ENCODE data around the gene ZNF574. TPM values are rescaled to one million over a fixed set of nuclear protein-coding genes. Genes with fewer than 3 reads are reported as not detected.
"Not testable (repeated sequence)": the region's sequence is repeated elsewhere in the genome, so short reads cannot be mapped to it uniquely, and the experiment has no call there.

The ZNF574 gene, protein sequence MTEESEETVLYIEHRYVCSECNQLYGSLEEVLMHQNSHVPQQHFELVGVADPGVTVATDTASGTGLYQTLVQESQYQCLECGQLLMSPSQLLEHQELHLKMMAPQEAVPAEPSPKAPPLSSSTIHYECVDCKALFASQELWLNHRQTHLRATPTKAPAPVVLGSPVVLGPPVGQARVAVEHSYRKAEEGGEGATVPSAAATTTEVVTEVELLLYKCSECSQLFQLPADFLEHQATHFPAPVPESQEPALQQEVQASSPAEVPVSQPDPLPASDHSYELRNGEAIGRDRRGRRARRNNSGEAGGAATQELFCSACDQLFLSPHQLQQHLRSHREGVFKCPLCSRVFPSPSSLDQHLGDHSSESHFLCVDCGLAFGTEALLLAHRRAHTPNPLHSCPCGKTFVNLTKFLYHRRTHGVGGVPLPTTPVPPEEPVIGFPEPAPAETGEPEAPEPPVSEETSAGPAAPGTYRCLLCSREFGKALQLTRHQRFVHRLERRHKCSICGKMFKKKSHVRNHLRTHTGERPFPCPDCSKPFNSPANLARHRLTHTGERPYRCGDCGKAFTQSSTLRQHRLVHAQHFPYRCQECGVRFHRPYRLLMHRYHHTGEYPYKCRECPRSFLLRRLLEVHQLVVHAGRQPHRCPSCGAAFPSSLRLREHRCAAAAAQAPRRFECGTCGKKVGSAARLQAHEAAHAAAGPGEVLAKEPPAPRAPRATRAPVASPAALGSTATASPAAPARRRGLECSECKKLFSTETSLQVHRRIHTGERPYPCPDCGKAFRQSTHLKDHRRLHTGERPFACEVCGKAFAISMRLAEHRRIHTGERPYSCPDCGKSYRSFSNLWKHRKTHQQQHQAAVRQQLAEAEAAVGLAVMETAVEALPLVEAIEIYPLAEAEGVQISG
- polyA plus RNA-seq (2012; ENCODE audit: insufficient read depth, insufficient read length): 15.0 TPM

DNA sequence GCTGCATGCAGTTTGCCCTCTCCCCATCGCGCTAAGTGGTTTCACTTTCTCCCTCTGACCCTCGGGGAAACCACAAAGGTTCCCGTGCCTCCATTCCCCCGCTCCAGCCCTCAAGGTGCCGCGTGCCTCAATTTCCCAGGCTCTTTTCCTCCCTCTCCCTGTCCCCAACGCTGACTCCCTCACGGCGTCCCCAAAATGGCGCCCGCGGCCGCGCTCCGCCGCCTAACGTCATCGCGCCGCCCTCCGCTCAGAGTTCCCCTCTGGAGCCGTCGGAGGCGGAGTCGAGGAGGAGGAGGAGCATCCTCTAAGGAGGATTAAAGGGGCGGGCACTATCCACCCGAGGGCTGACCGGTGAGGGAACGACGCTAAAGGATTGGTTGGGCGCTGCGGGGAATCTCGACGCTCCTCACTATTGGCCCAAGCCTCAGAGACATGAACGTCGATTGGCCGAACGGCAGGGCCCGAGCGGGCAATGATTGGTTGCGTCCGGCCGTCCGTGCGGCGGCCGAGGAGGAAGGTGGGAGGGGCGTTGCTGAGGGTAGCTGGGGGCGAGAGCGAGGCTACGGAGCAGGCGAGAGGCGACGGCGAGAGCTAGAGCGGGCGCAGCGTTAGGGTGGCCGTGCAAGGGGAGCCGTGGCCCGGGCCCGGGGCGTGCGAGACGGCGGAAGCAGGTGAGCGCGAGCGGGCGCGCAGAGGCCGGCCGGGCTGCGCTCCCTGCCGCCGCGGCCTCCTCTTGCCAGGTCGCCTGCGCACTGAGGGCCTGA lies at the start of gene ZNF574:
Gene ZNF574 (plus strand): TSS at position 551 of the 764 bp plus-strand sequence. CDS start 2,441 bp downstream, outside the sequence.
- H3K4me3 ChIP-seq (ENCODE audit: low read length): peak within 1 kb of the TSS; percentile 67
- peak; percentile 99 for DNase-seq (ENCODE audit: low read depth, low spot score)

DNA sequence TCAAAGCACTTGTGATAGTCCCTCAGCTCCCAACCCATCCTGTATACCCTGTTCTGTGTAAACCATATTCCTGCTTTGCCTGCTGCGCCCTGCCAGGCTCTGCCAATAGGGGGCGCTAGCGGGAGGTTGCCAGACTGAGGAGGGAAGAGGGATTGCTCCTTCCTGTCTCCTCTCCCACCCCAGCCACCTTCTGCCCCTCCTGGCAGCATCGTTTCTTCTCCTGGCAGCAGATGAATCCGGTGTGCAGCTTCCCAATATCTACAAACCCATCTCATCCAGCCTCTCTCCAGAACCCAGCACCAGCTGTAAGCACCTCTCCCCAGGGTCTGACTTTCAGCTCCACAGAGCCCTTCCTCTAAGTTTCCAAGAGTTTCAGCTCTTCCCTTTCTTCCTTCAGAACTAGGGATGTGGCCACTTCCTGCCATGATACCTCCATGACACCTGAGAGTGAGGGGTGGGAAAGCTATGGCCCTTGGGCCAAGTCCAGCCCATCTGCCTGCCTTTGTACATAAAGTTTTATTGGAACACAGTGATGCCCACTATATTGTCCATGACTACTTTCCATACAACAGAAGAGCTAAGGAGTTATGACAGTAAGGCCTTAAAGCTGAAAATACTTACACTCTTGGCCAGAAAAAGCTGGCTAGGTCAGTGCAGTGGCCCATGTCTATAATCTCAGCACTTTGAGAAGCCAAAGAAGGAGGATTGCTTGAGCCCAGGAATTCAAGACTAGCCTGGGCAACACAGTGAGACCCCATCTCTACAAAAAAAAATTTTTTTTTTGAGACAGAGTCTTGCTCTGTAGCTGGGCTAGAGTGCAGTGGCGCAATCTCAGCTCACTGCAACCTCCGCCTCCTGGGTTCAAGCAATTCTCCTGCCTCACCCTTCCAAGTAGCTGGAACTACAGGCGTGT lies 47.4 kb upstream of the ZNF574 start:
- peak; percentile 14 for DNase-seq (ENCODE audit: low read depth, low spot score)
- no peak overlapping the region for H3K4me3 ChIP-seq (ENCODE audit: low read length)

DNA sequence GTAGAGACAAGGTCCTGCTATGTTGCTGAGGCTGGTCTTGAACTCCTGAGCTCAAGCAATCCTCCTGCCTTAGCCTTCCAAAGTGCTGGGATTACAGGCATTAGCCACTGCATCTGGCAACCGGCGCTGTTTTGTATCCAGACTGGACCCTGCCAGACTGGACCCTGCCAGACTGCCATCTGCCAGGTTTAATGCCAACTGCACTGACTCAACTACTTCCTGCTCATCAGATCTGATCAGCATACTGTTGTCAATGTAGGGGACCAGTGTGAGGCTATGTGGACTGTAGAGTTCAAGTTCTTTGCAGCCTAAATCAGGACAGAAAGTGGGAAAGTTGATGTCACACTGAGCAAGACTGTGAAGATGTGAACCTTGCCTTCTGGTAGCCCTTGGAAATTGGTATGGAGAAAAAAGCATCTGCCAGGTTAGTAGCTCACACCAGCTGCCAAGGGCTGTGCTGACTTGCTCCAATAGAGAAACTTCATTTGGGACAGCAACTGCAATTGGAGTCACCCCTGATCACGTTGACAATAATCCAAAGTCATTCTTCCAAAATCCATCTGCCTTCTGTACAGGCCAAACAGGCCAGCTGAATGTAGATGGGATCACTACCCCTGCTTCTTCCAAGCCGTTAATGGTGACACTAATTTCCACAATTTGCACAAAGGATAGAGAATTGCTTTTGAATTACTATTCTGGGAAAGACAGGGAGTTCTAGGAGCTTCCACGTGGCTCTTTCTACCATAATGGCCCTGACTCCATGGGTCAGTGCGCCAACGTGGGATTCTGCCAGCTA lies 45.1 kb upstream of the ZNF574 start:
- H3K4me3 ChIP-seq (ENCODE audit: low read length): no peak overlapping the region
- no peak for DNase-seq (ENCODE audit: low read depth, low spot score)

DNA sequence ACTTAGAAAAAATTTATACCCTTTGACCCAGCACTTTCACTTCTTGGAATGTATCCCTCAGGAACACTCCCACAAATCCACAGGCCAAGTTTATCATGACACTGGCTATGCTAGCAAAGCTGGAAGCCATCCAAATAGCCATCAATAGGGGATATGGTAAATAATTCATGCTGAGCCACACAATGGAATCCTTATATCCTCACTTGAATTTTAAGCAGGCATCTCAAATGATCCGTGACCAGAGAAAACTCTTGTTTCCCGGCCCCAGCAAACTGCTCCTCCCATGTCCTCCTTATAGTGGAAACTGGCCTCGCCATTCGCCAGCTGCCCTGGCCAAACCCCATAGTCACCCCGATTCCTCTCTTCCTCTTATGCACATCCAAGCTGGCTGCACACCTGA lies 43.5 kb upstream of the ZNF574 start:
- no peak for DNase-seq (ENCODE audit: low read depth, low spot score)
- H3K4me3 ChIP-seq (ENCODE audit: low read length): no peak overlapping the region

DNA sequence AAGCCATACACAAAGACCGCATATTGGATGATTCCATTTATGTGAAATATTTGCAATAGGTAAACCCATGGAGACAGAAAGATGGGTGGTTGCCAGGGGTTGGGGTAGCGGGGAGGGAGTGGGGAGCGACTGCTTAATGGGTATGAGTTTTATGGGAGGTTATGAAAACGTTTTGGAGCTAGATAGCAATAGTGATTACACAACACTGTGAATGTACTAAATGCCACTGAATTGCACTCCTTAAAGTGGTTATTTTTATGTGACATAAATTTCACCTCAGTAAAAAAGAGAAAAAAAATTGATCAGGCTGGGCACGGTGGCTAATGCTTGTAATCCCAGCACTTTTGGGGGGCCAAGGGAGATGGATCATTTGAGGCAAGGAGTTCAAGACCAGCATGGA lies 42.6 kb upstream of the ZNF574 start:
- H3K4me3 ChIP-seq (ENCODE audit: low read length): no peak overlapping the region
- DNase-seq (ENCODE audit: low read depth, low spot score): no peak

DNA sequence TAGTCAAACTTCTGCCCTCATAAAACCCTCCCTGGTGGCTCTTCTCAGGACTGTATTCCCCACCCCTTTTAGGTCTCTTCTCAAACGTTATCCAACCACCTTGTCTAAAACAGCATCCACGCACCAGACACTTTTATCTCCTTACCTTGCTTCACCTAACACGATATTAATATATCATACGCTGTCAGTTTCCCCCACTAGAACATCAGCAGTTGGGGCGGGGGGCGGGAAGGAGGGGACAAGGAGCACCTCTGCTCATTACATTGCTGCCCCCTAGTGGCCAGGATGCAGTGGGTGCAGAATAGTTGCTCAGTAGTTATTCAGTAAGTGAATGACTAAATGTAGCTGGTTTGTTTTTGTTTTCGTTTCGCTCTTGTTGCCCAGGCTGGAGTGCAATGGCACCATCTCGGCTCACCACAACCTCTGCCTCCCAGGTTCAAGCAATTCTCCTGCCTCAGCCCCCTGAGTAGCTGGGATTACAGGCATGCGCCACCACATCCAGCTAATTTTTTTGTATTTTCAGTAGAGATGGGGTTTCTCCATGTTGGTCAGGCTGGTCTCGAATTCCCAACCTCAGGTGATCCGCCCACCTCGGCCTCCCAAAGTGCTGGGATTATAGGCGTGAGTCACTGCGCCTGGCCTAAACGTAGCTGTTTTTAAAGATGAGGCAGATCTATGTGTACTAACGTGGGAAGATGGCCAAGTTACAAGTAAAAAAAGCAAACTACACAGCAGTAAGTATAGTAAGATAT lies 41.1 kb upstream of the ZNF574 start:
- peak; percentile 76 for DNase-seq (ENCODE audit: low read depth, low spot score)
- H3K4me3 ChIP-seq (ENCODE audit: low read length): not testable (repeated sequence)

DNA sequence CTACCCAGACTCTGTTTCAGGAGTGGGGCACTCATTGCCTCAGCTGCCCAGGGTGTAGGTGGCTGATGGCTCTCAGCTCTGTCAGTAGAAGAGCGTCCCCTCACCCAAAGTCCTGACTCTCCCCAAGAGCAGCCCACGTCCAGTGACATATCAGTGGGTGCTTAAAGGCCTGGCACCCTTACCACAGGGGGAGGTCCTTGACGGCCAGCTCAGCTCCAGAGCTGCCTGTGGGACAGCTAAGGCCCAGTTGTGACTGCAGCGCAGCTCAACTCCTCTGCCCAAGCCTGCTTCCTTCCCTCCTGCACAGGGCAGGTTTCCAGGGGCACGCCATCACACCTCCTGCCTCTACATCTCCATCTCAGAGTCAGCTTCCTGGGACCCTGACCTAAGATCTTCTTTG lies 38.3 kb upstream of the ZNF574 start:
- DNase-seq (ENCODE audit: low read depth, low spot score): no peak
- no peak overlapping the region for H3K4me3 ChIP-seq (ENCODE audit: low read length)

DNA sequence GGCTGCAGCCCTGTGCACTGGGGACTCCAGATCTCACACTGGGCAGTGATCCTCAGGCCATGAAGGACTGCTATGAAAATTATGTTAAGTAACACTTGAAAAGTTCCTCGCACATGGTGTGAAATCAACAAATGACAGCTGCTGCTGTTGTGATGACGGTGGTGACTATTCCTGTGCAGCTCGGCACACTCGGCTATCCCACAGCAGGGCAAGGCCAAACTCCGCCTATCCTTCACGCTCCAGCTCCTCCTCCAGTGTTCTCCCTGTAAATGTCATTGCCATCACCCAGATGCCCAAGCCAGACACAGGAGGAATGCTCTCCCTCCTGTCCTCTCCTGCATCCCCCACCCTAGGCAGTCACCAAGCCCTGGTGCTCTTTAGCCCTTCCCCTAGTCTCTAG lies 37.3 kb upstream of the ZNF574 start:
- no peak for DNase-seq (ENCODE audit: low read depth, low spot score)
- no peak overlapping the region for H3K4me3 ChIP-seq (ENCODE audit: low read length)

DNA sequence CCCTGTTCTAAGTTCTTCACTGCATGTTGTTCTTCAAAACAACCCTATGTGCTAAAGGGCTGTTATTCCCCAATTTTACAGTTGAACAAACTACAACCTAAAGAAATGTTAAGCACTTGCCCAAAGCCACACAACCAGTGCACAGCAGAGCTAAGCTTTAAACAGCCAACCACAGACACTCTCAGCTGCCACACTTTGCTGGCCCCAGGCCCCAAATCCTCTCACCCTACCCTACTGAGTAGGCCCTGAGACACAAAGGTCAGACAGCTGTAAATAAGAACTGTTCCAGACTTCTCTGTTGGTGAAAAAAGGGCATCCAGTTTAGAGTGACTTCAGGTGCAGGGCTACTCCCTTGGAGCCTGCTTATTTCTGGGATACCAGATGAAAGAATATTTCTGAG lies 35.9 kb upstream of the ZNF574 start:
- H3K4me3 ChIP-seq (ENCODE audit: low read length): no peak overlapping the region

DNA sequence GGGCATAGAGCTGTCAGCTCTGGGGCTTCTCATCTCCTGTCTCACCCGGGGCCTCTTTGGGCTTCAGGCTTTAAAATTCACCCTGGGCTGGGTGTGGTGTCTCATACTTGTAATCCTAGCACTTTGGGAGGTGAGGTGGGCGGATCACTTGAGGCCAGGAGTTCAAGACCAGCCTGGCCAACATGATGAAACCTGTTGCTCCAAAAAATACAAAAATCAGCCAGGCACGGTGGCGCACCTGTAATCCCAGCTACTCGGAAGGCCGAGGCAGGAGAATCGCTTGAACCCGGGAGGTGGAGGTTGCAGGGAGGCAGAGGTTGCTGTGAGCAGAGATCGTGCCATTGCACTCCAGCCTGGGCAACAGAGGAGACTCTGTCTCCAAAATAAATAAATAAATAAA lies 35.5 kb upstream of the ZNF574 start:
- not testable (repeated sequence) for DNase-seq (ENCODE audit: low read depth, low spot score); H3K4me3 ChIP-seq (ENCODE audit: low read length)

More for the DNA sequence above, 35.9 kb upstream of the ZNF574 start:
- no peak for DNase-seq (ENCODE audit: low read depth, low spot score)

DNA sequence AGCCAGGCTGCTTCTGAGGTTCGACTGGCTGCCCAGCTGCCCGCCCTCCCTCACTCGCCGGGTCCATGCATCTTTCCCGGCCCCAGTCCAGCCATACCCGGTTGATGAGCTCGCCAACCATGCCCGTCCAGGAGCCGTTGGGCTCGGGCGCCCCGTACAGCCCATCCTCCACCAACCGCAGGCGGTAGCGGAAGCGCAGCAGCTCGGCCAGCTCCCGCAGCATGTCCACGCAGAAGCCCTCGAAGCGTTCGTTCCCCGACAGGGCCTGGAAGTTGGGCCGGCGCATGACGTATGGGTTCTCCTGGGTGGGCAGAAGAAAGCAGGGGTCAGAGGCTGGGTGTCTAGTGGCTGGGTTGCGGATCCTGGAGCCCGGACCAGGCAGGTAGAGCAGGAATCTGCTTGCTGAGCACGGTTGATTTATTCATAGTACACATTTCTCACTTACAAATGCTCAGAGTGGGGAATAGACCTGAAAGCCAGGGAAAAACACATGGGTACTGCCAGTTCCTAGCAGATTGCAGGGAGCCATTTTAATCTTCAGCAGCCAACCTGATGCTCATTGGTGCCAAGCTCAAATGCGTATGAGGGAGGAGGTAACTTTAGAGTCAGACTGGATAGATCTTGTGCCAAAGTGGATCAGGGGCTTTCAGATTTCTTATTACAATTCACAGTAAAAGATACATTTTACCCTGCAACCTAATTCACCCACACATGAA lies 33.4 kb upstream of the ZNF574 start:
- no peak for DNase-seq (ENCODE audit: low read depth, low spot score)
- no peak overlapping the region for H3K4me3 ChIP-seq (ENCODE audit: low read length)

DNA sequence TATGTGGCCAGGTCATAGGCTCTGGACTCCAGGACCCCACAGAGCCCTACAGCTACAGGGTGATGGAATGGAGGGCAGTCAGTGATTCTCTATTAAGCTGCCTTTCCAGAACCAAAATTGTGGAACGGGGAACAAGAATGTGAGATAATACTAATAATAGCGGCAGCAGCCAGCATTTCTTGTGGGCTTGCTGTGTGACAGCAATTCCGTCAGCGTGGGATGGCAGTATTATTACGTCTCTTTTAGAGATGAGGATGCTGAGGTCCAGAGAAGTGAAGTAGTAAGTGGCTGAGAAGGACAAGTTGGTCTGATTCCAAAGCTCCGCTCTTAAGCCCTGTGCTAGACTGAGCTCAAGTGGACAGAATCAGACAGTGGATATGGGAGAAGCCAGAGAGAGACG lies 30.4 kb upstream of the ZNF574 start:
- no peak for DNase-seq (ENCODE audit: low read depth, low spot score)
- no peak overlapping the region for H3K4me3 ChIP-seq (ENCODE audit: low read length)

DNA sequence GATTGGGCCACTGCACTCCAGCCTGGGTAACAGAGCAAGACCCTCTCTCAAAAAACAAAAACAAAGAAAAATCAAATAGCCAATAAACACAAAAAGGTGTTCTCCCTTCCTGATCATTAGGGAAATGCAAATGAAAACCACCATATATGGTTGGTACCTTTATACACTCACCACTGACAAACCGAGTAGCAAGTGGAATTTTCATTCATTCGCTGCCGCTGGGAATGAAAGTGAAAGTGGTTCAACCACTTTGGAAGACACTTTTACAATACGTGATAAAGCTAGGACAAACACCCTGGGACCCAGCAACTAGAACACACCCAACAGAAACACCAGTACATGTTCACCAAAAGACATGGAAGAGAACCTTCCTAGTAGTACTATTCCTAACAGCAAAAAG lies 27.0 kb upstream of the ZNF574 start:
- DNase-seq (ENCODE audit: low read depth, low spot score): peak; percentile 17
- H3K4me3 ChIP-seq (ENCODE audit: low read length): peak overlapping the region; percentile 13

DNA sequence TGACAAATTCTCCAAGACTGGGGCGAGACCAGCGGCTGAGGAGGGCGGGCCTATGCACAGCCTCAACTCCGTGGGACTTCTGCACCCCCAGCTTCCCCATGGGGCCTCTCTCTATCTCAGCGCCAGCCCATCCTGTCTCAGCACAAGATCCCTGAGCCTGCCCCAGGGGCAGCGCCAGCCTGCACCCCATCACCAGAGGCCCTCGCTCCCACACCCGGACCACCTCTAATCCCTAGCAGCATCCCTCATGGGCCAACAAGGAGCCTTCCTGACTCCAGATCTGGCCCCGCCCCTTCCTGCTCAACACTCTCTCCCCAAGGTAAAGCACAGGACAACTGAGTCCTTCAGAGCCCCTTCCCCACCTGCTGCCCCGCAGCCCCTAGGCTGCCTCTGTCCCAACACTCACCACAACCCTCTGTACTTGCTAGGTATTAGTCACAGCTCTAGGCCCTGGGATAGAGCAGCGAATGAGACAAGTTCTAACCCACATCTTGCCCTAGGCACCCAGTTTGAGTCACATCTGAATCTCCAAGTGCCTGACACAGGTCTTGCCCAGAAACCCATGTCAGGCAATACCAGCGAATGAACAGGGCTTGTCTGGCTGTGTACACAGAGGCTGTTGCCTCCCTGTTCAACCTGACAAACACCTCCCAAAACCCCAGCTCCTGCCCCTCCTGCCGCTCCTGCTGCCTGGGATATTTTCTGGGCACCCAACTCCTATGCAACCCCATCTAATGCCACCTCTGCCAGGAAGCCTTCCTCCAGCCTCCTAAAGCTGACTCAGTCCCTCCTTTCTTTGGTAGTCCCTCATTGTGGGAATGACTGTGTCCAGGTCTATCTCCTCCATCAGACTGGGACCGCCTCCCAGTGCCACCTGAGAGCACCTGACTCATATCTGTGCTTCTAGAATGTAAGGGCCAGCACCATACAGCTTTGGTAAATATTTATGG lies 24.5 kb upstream of the ZNF574 start:
- no peak for DNase-seq (ENCODE audit: low read depth, low spot score)
- no peak overlapping the region for H3K4me3 ChIP-seq (ENCODE audit: low read length)

DNA sequence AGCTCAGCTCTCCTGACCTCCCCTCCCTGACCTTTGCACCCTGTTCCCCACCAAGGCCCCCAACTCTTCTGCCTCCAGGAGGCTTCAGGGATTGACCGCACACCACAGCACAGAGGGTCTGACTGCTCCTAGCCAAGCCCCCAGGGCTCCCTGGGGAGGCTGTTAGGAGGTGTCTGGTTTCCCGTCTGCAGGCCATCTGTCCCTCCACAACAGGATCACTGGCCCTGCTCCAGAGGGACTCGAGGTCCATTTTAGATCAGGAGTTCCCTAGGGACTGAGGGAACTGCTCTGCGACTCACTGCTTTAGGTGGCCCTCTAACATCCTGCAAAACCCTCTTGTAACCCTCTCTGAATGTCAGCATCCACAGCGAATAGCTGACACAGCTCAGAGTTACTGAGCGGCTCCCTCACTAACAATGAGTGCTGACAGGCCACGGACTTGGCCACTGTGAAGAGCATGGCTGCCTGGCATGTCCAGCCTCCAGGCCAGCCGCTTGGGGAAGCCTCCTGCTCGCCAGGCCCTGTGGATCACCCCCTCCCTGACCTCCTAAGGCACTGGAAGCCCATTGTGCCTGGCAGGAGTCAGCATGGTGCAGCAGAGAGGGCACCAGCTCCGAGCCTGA lies 23.6 kb upstream of the ZNF574 start:
- no peak for DNase-seq (ENCODE audit: low read depth, low spot score)

More for the DNA sequence above, 23.6 kb upstream of the ZNF574 start:
- no peak overlapping the region for H3K4me3 ChIP-seq (ENCODE audit: low read length)

All from Jurkat, Clone E6-1 (cell line).